NB4 (cell line): ENCODE data around the gene KRT36.

ENCODE experiments used
- DNase-seq: peaks from one replicate; pipeline ENCODE4 v3.0.0; 2010; ENCODE audit warnings: low read depth
- H3K4me3 ChIP-seq: one replicate; pipeline ENCODE4 v1.5.1; 2011; ENCODE audit warnings: mild to moderate bottlenecking, low read depth, low read length, moderate library complexity
- CTCF ChIP-seq: IDR thresholded peaks from one replicate; pipeline ENCODE4 v1.5.1; 2012; ENCODE audit warnings: low read depth, low read length
- MAX ChIP-seq: IDR thresholded peaks from 2 replicates; pipeline ENCODE4 v1.6.1; 2011; ENCODE audit warnings: low read depth, low read length
- MYC ChIP-seq: IDR thresholded peaks from 2 replicates; pipeline ENCODE4 v1.6.1; 2011; ENCODE audit warnings: low read depth, low read length
- POLR2A ChIP-seq: IDR thresholded peaks from 2 replicates; pipeline ENCODE4 v1.6.1; 2011; ENCODE audit warnings: mild to moderate bottlenecking; ENCODE audit not compliant: insufficient read length; ENCODE audit errors: extremely low read depth

Gene KRT36

GRCh38 chr17:41524261-41524660 lies 34.6 kb upstream of the KRT36 start:
- H3K4me3 ChIP-seq: no peak overlapping the region
- TF ChIP-seq POLR2A (no peak), CTCF (no peak), MAX (no peak), MYC (no peak)
- DNase-seq: no peak

- no peak for DNase-seq
- H3K4me3 ChIP-seq: no peak overlapping the region
- no peak for TF ChIP-seq MYC
- TF ChIP-seq POLR2A: no peak
- TF ChIP-seq MAX: no peak
- no peak for TF ChIP-seq CTCF
These were observed 34.1 kb upstream of the KRT36 start for GRCh38 chr17:41523787-41524186.

- no peak for DNase-seq
- TF ChIP-seq POLR2A: no peak
- TF ChIP-seq MYC: no peak
- no peak for TF ChIP-seq MAX
- no peak for TF ChIP-seq CTCF
- no peak overlapping the region for H3K4me3 ChIP-seq
These were observed 33.5 kb upstream of the KRT36 start for GRCh38 chr17:41523225-41523593.

GRCh38 chr17:41522301-41523224 lies 32.9 kb upstream of the KRT36 start:
- no peak for TF ChIP-seq MAX
- DNase-seq: no peak
- H3K4me3 ChIP-seq: no peak overlapping the region

- peak; percentile 65 for DNase-seq
- TF ChIP-seq POLR2A (no peak), MYC (no peak), MAX (no peak), CTCF (no peak)
- H3K4me3 ChIP-seq: no peak overlapping the region
These were observed 32.0 kb upstream of the KRT36 start for GRCh38 chr17:41521574-41522261.
